Activated naive CD4-positive, alpha-beta T cell treated with Interleukin-2 at 50 U/mL for 16 hours (primary cell): ENCODE measurements around the gene PVRIG.
"Not testable (repeated sequence)": the region's sequence is repeated elsewhere in the genome, so short reads cannot be mapped to it uniquely, and the experiment has no call there.

Experiments
- DNase-seq: peaks from one replicate; pipeline ENCODE4 v3.0.0-alpha.2; 2020

Gene PVRIG

GRCh38 chr7:100219801-100220585, at the start of gene PVRIG:
TSS of gene PVRIG (plus strand) at chr7:100219949. CDS start at chr7:100219971, 22 bp downstream.
- peak; percentile 29 for DNase-seq

GRCh38 chr7:100170101-100170897, 49.5 kb upstream of the PVRIG start:
- DNase-seq: no peak

DNA sequence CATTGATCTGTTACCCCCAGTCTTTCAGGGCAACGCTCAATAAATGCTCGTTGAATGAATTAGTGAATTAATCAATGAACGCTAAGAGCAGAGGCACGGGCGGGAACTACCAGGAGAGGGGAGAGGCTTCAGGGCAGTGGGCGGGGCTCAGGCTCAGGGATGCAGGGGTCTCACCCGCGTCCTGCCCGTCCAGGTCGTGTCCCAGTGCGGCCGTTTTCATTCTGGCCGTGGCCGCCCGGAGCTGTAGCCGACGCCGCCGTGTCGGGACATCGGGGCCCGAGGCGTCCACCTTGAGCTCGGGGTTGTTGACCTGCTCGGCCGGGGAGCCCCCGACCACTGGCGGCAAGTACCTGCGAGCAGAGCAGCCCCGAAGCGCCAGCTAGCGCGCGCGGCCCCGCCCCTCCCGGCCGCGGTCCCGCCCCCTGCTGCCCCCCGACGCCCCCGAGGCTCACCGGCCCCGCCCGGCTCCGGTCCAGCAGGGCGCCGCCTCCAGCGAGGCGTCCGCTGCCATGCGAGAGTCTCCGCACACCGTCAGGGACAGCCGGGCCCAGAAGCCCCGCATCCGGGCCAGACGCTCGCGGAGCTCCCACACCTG, 48.6 kb upstream of the PVRIG start:
- DNase-seq: peak; percentile 30

DNA sequence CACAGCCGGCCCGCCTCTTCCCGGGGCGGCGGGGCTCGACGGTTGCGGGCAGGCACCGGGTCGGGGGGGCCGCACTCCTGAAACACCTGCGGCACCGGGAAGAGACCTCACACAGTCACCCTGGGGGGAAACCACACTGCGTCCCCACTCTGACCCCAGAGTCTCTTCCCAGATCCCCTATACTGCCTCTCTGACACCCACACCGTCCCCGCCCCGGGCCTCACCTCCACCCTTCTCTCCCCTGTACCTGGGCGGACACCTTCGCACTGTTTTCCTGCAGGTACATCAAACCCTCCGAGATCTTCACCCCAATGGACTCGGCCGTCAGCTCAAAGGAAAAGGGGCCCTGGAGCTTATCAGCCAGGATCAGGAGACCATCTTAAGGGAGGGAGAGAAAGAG, 47.9 kb upstream of the PVRIG start:
- DNase-seq: no peak

DNA sequence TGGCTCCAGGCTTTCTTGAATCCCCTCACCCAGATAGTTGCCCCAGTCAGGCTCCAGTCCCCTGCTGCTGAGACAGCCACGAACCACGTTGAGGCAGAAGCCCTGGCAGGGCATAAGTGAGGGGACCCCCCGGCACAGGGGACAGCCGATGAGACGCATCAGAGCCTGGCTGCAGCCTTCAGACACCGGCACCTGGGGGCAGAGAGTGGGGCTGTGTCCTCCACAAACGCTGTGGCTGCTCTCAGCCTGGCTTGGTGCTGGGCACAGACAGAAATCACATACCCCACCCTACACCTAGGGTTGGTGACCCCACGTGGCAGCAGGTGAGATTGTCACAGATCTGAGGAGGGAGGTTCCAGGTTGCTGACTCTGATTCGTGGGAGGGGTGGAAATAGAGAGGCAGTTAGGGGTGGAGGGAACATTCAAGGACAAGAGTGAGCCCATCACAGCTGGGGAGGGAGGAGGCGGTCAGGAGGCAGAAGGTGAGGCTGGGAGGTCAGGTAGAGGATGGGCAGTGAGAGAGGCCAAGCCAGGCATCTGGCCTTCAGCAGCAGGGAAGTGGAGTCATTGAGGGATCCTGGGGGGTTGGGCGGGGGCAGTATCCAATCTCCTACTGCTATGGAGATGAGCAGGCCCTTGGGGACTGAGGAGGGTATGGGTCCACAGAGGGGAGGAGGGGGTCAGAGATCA, 45.8 kb upstream of the PVRIG start:
- no peak for DNase-seq

- DNase-seq: no peak
Measured at GRCh38 chr7:100174582-100174981, 45.2 kb upstream of the PVRIG start.

- no peak for DNase-seq
Measured at GRCh38 chr7:100175296-100175935, 44.3 kb upstream of the PVRIG start.

GRCh38 chr7:100176096-100177044, 43.4 kb upstream of the PVRIG start:
- DNase-seq: no peak

- DNase-seq: peak; percentile 98
Measured at GRCh38 chr7:100177045-100178001, 42.4 kb upstream of the PVRIG start, which contains the start of the genes GPC2 and STAG3. TSS of gene GPC2 (minus strand) at chr7:100177381. CDS start at chr7:100177199, 182 bp downstream. TSS of gene STAG3 (plus strand) at chr7:100177918. CDS start at chr7:100180557, 2,639 bp downstream.

DNA sequence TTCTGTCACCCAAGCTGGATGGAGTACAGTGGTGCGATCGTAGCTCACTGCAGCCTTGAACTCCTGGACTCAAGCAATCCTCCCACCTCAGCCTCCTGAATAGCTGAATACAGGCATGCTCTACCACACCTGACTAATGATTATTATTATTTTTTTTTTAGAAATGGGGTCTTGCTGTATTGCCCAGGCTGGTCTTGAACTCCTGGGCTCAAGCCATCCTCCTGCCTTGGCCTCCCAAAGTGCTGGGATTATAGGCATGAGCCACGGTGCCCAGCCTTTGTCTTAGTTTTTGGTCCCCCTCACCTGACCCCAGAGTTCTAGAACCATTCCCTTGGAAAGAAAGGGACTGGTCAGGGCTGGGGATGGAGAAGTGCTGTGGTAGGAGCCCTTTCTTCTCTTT, 39.7 kb upstream of the PVRIG start:
- not testable (repeated sequence) for DNase-seq

- not testable (repeated sequence) for DNase-seq
Measured at GRCh38 chr7:100182616-100183015, 37.1 kb upstream of the PVRIG start.

DNA sequence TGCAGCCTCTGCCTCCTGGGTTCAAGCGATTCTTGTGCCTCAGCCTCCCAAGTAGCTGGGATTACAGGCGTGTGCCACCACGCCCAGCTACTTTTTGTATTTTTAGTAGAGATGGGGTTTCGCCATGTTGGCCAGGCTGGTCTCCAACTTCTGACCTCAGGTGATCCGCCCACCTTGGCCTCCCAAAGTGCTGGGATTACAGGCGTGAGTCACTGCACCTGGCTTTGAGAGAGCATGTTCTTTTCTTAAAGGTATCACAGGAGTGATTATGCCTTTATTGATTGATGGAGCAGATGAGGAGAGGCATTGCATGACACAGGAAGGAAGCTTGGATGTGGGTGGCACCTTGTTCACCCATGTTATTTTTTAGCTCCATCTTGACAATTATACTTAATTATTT, 36.7 kb upstream of the PVRIG start:
- DNase-seq: not testable (repeated sequence)

DNA sequence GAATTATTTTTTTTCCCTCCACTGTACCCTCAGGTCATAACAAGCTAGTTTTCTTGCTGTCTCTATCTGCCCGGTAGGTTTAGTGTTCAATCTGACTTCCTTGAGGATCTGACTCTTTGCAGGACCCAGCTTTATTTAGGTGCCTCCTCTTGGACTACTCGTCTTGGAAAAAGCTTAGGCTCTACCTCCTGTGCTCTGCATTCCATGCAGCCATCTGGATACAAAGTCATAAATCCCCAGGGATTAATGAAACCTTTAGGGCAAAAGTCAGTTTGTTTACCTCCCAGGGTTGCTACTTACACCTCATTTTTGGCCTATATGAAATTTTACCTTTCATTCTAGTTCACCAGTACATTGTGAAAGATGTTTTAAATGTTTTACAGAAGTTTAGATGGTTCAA, 34.0 kb upstream of the PVRIG start:
- DNase-seq: no peak

- no peak for DNase-seq
Measured at GRCh38 chr7:100189061-100189460, 30.7 kb upstream of the PVRIG start.

- no peak for DNase-seq
Measured at GRCh38 chr7:100190048-100190711, 29.6 kb upstream of the PVRIG start.

GRCh38 chr7:100191775-100192174, 28.0 kb upstream of the PVRIG start:
- no peak for DNase-seq

DNA sequence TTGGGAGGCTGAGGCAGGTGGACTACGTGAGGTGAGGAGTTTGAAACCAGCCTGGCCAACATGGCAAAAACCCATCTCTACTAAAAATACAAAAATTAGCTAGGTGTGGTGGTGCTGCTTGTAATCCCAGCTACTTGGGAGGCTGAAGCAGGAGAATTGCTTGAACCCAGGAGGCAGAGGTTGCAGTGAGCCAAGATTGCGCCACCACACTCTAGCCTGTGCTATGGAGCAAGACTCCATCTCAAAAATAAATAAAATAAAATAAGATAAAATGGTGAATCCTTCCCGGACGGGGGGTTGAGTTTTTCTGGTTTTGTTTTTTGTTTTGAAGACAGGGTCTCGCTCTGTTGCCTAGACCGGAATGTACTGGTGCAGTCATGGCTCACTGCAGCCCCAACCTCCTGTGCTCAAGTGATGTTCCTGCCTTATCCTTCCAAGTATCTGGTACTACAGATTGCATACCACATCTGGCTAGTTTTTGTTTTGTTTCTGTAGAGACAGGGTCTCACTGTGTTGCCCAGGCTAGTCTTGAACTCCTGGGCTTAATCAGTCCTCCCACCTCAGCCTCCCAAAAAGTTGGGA, 27.4 kb upstream of the PVRIG start:
- not testable (repeated sequence) for DNase-seq

DNA sequence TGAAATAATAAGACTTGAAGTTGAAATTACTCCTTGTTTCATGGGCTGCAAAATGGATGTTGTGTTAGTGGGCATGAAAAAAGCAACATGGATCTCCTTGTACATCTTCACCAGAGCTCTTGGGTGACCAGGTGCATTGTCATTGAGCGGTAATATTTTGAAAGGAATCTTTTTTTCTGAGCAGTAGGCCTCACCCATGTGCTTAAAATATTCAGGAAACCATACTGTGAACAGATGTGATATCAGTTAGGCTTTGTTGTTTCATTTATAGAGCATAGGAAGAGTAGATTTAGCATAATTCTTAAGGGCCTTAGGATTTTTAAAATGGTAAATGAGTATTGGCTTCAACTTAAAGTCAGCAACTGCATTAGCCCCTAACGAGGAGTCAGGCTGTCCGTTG, 26.8 kb upstream of the PVRIG start:
- DNase-seq: no peak

- no peak for DNase-seq
Measured at GRCh38 chr7:100195222-100195621, 24.5 kb upstream of the PVRIG start.
